Panc1 (cell line): ENCODE results near the gene MED16.

Source experiments
- CTCF ChIP-seq: fragments of 450-650 bp; IDR thresholded peaks from 2 replicates; pipeline ENCODE4 v1.5.1; 2017; ENCODE audit warnings: mild to moderate bottlenecking
- POLR2AphosphoS5 ChIP-seq: IDR thresholded peaks from 2 replicates; pipeline ENCODE4 v1.6.1; 2012; ENCODE audit warnings: mild to moderate bottlenecking, low read depth, low read length, moderate library complexity
- SIN3A ChIP-seq: IDR thresholded peaks from 2 replicates; pipeline ENCODE4 v1.6.1; 2012; ENCODE audit warnings: low read depth, mild to moderate bottlenecking, low read length, moderate library complexity, borderline replicate concordance; ENCODE audit not compliant: insufficient read depth

DNA sequence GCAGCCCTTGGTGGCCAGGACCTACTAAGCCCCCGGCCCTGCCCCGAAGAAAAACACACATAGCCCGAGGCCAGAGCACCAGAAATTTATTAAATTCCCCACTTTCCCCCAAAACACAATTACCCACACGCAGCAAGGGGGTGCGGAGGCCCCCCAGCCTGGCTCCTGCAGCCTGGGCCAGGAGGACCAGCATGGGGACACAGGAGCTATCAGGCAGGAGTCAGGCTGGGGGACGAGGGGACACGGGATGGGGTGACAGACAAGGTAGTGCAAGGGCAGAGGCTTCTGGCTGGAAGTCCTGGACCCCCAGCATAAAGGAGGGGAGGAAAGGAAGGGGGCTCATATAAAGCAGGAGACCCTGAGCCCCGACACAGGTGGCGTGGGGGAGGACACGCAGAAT lies 3.4 kb upstream of the MED16 start:
- TF ChIP-seq CTCF (no peak), POLR2AphosphoS5 (no peak), SIN3A (no peak)
